Keratinocyte (primary cell): Measurements from ENCODE around the gene DOP1A.

Experiments used
- CTCF ChIP-seq, 3 experiments: IDR thresholded peaks in 1 of 3; conservative IDR thresholded peaks in 1 of 3; optimal IDR thresholded peaks in 1 of 3; 2 replicates in 2 of 3; 3 replicates in 1 of 3; pipeline versions ENCODE3 to v1.5.1; 2011; ENCODE audit warnings: low read length in 3 of 3, mild to moderate bottlenecking in 3 of 3, moderate library complexity in 2 of 3, control low read depth in 1 of 3, inconsistent platforms in 1 of 3; ENCODE audit not compliant: insufficient read depth in 2 of 3; ENCODE audit errors: extremely low read depth in 1 of 3
- EZH2 ChIP-seq: IDR thresholded peaks from one replicate; pipeline ENCODE4 v1.6.1; 2012; ENCODE audit warnings: inconsistent platforms, mild to moderate bottlenecking, low read length, moderate library complexity

DNA sequence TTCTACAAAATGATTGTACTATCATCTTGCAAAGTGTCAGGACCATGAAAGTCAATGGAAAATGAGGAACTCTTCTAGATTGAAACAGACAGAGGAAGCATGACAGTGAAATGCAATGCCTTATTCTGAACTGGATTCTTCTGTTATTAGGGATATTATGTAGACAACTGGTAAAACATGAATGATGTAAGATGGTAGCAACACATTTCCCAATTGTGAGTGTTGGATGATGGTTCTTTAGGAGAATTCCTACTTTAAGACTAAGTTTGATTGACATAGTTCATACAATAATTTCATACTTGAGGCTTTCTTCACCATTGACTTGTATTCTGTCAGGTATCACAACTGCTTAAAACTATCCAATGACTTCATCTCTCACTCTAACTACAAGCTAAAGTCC is 6.3 kb upstream of the DOP1A start:
- no peak for TF ChIP-seq CTCF (optimal IDR thresholded peaks at IDR 0.05 in 1 of 3, IDR thresholded peaks at IDR 0.05 in 1 of 3, conservative IDR thresholded peaks at IDR 0.05 in 1 of 3; ENCODE audit: extremely low read depth in 1 of 3, insufficient read depth in 2 of 3, low read length in 3 of 3)
- TF ChIP-seq EZH2 = no peak
